GM19455 (cell line): ENCODE measurements around the gene HOXD9.

Experiments
- ATAC-seq: cut with Tn5 transposase; IDR thresholded peaks from one replicate; pipeline ENCODE4 v1.9.1; 2021; ENCODE audit not compliant: unreplicated experiment

The HOXD9 gene

DNA sequence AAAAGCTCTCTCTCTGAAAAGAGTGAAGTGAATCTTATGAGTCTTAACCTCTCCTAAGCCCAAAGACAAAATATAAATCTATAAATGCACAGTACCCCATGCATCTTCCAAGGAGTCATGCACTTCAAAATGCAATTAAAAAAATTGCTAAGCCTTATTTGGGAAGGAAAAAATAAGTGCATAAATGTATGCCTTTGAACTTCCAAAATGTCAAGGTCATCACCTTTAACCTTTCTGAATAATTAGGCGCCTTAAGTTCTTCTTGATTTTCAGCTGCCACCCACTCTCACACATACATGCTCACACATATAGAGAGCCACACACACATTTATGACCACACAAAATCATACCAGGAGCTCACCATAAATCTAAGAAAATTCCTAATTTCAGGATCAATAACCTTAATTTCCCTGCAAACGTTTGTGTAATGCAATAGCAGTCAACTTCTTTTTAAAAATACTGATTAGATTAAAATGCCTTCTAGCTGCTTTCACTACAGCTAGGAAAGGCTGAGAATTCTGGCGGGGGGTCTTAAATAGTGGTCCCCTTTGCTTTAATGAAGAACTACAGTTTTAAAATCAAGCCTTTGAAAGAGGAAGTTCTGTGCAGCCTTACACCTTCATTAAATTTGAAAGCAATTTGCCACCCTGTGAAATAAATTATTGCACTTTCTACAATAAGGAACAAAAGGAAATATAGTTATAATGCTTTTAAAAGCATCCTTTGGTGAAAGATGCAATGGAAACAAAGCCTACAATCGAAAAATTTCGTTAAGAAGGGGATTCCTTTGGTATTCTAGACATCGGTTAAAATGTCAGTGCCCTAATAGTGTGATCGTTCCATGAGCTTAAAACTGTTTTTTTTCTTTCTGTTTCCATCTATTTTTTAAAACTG lies 11.9 kb upstream of the HOXD9 start:
- no peak for ATAC-seq

DNA sequence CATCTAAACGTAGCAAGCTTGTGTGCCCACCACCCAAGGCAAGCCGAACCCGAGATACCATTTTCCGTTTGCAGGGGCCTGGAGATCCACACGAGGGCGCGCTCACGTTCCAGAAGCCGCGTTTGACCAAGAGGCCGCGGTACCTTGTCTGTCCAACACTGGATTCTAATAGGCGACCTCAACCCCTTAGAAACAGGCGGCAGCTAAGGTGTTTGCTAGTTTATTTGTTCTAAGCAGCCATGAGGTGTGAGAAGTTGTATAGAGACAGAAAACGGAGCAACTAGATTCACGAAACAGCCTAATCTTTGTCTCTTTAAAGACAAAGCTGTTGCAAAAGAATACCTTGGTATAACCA lies 11.2 kb upstream of the HOXD9 start:
- no peak for ATAC-seq

DNA sequence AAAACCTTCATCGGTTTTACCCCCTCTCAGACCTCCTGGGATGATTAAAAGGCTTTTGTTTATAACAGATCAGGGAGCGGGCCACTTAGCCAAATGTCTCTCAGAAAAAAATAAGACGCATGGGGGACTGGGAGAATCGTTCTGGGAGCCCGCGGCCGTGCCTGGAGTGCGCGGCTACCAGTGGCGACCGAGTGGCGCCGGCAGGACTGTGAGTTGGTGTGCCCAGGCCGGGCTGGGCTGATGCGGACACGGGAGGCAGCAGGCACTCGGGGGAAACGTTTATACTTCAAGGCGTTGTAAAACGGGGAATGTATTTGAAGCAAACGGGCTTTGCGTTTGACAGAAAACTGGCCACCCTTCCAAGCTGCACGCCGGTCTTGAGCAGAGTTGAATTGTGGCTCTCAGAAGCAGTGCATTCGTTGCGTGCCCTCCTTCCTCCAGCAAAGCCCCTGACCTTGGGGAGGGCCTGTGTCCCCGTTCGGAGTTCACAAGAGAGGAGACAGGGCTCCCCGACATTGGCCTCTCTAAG lies 10.6 kb upstream of the HOXD9 start:
- ATAC-seq: no peak

DNA sequence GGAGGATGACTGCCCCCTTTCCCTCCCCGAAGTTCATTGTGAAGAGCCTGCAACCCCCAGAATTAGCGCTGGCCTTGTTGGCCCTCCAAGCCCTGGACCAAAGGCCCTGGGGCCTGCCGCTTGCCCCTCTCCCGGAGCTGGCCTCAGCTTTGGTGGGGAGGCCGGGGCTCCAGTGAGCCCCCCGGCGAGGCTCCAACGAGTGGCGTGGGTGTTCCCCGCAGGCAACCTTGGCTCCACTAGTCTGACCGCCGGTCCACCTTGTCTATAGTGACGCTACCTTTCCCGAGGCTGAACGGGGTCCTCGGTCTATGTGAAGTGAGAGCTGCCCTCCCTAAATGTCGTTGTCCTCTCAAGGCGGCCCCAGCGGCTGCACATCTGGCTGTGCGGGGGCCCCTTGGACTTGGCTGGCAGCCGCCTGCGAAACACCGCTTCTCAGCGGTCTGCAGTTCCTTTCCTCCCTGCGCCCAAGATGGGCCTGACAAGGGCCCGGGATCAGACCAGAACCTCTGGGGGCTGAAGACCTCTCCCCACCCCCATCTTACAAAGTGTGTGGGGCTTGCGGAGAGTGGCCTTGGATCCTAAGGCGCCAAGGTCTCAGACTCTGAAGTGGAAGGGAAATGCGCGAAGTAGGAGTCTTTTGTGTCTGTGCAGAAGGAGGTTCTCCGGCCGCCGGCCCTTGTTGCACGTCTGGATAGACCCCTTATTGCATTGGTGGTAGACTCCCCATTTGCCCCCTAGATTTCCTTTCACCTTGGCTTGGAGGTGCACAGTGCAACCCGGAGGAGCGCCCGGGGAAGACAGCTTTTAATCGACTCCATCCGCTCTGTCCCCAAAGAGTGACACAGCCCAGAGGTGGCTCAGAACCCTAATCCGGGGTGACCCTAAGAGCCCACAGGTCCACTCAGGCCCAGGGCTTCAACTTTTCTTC lies 9.9 kb upstream of the HOXD9 start:
- no peak for ATAC-seq

DNA sequence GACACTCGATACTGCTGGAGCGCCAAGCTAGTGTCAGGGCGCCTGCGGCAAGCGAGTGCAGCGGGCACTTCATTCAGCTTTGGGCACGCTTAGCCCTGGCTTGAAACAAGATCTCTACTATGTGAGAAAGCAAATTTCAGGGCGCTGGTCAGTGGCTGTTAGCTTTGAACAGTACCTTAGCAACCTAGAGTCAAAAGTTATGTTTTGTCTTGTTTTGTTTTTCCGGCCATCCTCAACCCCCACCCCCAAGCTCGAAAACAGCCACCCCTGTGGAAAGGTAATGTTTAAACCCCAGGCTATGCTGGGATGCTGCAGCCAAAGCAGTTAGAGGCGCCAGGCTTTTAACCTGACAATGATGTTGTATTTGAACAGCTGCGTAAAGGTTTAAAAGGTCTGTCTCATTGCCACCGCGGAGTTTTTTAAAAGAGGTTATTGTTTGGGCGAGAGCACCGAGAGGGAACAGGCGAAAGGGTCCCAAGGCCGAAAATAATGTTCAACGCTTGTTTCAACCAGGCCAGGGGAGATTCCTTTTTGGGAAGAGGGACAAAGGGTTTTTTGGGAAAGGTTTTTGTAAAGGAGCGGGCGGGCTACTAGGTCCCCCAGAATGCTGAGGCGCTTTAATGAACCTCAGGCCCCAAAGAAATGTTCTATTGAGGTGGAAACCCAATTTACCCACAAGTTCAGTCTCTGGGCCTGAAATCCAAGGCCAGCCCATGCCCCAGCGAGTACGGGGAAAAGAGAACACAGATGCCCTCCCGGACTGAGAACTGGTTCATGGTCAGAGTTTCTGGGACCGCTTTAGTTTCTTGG lies 8.2 kb upstream of the HOXD9 start:
- no peak for ATAC-seq

DNA sequence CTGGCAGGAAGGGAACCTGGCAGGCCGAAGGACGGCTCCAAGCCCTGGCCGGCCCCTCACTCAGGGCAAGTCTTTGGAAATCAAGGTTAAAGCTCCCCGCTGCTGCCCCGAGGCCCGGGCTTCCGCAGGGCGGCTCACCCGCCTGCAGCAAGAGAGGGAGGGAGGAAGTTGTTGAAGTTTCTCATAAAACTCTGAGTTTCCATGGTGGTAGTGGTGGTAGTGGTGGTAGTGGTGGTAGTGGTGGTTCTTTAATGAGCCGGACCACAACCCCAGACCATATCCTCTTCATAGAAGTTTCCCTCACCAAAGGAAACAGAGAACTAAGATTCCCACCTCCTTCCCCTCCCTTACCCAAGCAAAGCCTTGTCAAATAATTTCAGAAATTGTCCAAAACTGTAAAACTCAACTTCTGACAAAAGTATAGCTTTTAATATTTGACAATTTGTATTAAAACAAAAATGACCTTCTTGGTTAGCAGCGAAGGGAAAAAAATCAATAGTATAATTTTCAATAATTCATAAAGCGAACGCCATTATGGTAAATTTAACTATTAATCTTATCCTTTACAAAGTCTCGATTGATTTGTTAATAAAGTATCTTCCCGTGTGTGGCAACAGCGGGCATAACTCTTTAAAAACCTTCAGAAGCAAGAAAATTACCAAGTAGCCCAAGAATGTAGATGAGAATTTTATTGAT lies 7.4 kb upstream of the HOXD9 start:
- ATAC-seq: no peak

DNA sequence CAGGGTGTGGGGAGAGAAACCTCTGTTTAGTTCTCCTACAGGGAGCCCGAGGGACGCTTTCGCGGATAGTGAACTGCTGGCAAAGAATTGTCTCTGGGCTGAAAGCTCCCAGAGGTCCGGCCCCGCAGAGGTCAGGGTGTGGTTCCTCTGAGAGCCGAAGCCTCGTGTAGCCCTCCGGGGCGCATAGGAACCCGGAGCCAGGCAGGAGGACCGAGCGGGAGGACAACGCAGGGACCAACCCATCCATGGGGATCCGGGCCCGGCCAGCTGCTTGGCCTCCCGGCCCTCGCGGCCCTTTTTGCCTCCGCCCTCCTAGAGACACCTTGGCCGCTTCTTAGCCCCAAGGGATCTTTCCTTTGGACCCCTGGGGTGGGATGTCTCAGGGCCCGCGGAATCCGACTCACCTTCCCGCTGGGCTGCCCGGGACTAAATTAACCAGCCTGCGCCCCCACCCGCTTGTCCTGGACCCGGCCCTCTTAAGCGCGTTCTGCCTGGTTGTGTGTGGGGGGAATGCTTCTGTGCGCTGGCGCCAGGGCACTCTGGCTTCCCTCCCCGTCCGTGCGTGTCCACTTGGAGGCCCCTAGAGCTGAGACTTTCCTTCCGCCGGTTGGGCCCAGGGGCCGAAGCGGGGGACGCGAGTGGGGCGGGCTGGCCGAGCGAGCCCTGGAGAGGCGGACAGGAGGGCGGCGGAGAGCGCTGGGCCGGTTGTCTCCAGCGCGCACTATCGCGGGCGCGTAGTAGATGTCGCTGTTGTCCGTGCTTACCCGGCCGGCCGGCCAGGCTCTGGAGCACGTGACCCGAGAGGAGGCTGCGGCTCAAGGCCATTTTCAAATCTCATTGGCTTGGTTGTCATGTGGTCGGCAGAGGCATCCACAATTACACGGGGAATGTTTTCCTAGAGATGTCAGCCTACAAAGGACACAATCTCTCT lies 6.4 kb upstream of the HOXD9 start, which contains the start of gene HOXD10:
Gene HOXD10, plus strand, starts transcription at position 896 of the 931 bp plus-strand sequence. CDS start 56 bp downstream, outside the sequence.
- ATAC-seq: no peak

DNA sequence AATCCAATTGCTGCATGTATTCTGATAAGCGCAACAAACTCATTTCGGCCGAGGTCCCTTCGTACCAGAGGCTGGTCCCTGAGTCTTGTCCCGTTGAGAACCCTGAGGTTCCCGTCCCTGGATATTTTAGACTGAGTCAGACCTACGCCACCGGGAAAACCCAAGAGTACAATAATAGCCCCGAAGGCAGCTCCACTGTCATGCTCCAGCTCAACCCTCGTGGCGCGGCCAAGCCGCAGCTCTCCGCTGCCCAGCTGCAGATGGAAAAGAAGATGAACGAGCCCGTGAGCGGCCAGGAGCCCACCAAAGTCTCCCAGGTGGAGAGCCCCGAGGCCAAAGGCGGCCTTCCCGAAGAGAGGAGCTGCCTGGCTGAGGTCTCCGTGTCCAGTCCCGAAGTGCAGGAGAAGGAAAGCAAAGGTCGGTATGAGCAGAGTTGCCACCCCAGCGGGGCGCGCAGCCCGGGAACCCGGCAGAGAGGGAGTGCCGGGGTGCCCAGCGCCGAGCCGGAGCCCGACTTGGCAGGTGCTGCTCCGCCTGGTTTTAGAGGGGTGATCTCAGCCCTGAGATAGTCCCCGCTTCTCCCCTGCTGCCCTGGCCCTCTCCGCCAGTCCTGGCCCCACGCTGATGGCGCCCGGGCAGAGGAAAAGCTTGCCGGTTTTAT lies 5.2 kb upstream of the HOXD9 start:
- ATAC-seq: no peak

DNA sequence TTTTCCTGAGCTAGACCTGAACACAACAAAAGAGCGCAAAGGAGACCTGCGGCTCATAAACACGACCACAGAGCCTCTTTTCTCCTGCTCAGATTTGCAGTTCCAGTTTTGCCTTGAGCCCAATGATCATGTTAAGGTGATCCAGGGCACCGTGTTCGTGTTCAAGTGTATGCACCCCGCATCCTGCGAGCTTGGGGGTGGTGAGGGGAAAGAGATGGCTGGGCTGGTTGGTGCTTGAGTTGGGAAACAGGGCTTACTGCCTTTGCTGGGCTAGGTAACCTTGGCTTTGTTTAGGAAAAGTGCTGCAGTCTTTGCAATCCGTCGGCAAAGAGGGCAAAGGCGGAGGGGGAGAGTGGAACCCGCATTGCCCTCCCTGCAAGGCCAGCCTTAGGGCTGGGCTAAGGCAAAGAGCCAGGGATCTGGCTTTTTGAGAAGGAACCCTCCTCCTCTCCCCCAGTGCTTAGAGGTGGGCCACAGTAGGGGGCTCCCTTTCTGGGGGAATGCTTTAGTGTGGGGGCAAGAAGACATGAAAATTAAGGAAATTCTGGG lies 4.6 kb upstream of the HOXD9 start:
- ATAC-seq: no peak

DNA sequence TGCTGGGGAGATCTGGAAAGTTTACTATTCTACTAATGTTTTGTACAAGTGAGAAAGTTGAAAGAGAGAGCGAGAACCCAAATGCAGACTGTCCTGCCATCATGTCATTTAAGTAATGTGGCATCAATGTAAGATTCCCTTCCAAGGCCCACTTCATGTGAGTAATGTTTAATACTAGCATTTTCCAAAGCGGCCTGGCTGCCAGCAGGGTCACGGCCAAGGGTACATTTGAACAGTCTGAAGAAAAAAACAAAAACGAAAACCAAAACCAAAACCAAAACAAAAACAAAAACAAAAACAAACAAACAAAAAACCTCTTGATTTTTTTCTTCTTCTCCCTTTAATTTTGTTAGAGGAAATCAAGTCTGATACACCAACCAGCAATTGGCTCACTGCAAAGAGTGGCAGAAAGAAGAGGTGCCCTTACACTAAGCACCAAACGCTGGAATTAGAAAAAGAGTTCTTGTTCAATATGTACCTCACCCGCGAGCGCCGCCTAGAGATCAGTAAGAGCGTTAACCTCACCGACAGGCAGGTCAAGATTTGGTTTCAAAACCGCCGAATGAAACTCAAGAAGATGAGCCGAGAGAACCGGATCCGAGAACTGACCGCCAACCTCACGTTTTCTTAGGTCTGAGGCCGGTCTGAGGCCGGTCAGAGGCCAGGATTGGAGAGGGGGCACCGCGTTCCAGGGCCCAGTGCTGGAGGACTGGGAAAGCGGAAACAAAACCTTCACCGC lies 3.7 kb upstream of the HOXD9 start:
- ATAC-seq: no peak

DNA sequence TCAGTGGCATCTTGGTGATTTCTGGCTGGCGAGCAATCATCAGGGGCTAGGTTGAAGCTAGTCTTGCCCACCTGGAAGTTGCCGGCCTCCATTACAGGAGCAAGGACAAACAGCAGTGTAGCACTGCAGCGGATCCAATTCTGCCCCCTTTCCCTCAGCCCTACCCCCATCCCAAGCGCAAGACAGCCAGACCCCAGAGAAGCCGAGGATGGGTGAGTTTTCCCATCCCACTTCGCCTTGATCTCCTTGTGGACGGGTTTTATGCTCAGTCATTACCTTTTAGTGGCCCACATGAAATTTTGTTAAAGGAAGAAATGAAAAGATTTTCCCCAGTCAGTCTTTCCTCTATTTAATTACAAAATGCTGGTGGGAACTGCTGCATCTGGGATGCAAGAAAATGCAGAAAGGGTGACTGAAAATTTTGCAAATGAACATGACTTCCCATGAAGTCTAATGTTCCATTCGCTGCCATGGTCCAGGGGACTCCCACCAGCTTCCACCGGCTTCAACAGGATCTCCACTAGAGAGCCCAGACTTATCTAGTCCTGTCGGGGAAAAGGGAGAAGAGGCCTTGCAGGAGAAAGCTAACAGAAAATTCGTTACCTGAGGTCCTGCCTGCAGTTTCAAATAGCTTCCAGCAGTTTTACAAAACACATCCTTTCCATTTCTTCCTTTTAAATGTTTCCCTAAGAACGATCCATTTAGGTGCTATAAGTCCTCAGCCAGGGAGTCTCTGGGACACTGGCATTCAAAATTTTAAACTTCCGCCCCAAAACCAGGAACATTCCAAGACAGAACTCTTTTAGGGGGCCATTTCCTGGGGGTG lies 1.9 kb upstream of the HOXD9 start:
- no peak for ATAC-seq

DNA sequence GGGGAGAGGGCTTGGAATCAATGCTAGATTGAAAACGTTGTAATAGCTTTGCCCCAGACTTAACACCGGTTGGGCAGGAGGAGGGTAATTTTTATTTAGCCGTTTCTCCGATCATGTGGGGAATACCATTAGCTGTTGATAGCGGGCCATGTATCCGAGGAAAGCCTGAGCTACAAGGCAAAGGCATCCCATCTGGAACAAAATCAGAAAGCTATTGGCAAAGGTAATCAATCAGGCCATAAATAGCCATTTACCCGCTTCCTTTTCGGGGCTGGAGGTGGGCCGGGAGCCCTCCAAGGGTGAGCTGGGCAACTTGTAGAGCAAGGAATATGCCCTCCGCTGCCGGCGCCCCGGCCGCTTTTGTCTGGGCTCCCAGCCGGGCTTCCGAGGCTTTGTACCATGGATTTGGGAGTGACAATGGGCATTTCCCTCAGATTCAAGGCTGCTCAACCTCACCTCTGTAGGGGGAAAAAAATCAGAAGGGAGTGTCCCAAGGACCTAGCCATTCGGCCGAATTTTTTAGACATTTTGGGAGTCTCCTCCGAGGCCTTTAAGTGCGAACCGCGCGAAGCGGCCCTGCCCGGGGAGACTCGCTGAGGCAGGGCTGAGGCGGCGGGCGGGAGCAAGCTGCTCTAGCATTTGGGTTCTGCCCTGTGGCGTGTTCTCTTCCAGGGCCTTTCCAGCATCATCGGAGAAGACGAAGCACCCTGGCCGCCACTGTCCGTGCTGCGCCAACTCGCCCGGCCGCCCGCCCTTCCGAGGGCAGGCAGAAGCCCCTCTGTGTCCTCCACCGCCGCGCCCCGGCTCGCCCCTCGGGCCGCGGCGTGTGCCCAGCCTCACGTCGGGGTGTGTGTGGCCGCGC lies 1.1 kb upstream of the HOXD9 start:
- ATAC-seq: no peak

DNA sequence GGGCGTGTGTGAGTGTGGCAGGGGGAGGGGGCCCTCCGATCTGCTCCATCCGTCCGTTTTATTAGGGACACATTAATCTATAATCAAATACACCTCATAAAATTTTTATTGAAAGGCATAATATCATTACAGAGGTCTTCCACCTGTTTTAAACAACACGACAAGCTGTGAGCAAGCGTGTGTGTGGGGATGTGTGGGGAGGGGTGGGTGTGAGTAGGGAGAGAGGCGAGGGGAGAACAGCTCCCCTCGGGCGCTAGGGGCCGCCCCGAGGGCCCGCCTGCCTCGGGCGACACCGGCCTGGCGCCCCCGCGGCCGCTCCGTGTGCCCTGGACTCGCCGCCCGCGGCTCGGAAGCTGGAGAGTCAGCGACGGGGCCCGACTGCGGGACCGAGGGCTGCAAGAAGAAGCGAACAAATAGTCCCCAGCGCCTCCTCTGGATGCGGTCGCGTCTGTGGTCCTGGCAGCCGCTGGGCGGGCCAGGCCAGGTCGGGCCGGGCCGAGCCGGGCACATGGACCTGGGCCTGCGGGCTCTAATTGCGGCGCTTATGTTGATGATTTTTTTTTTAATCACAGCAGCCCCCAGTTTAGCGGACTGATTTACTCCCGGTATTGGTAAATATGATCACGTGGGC lies 352 bp upstream of the HOXD9 start:
- no peak for ATAC-seq

DNA sequence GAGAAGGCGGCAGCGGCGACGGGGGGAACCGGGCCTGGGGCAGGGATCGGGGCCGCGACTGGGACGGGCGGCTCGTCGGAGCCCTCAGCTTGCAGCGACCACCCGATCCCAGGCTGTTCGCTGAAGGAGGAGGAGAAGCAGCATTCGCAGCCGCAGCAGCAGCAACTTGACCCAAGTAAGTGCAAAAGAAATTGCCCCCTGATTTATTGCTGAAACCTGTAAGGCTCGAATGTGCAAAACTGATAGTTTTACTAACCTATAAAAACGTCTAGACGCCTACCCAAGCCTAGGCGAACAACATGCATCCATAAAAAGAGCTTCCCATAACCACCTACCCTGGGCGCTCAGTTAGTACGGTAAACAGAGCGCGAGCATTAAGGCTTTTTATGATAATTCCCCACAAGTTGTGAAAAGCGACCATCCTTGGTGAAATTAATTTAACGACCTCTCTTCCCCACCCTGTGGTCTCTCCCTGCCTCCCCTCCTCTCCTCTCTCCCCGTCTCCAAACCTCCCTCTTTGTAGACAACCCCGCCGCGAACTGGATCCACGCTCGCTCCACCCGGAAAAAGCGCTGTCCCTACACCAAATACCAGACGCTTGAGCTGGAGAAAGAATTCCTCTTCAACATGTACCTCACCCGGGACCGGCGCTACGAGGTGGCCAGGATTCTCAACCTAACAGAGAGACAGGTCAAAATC lies 1.0 kb downstream of the HOXD9 start:
- ATAC-seq: no peak
